GM21529 (cell line): ENCODE data around the gene MCTP1.
A peak's percentile ranks its signal among the peaks of the same experiment; 100 is the strongest.
"Not testable (repeated sequence)": the region's sequence is repeated elsewhere in the genome, so short reads cannot be mapped to it uniquely, and the experiment has no call there.

ENCODE experiments used
- ATAC-seq: cut with Tn5 transposase; IDR thresholded peaks from one replicate; pipeline ENCODE4 v1.9.1; 2021; ENCODE audit not compliant: unreplicated experiment

Gene MCTP1

DNA sequence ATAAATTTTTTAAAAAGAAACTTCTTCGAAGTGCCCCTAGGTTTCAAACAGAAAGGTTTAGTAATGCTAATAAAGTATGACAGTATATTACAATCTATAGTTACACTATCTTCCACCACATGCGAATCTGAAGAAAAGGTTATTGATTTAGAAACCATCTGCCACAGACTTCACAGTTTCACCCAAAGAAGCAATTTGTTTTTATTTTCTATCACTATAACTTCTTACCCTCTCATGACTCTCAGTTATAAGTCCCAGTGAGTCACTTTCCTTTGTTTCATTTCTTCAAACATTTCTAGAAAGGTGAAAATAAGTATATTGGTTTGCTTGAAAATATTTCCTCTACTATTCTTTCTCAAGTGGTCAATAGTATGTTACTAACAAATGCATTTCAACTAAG, 93.6 kb downstream of the MCTP1 start:
- ATAC-seq, result peak; percentile 92

GRCh38 chr5:95184924-95185323, 100.0 kb downstream of the MCTP1 start:
- no peak for ATAC-seq

DNA sequence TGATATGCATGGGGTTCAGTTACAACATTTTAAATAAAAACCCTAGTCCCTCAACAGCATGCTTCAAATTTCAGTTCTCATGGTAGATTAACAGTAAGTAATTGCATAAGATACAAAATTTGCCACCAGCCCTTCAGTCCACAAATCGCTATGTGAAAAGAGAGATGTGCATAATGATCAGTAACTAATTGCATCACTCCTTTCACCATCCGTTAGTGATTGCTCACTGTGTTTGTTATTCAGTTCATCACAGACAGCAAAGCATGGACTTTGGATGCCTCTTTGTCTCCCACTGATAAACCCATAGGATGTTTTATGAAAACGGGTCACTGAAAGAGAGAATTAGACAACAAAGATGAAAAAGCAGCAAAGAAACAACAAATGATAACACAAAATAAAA, 103.2 kb downstream of the MCTP1 start:
- no peak for ATAC-seq

DNA sequence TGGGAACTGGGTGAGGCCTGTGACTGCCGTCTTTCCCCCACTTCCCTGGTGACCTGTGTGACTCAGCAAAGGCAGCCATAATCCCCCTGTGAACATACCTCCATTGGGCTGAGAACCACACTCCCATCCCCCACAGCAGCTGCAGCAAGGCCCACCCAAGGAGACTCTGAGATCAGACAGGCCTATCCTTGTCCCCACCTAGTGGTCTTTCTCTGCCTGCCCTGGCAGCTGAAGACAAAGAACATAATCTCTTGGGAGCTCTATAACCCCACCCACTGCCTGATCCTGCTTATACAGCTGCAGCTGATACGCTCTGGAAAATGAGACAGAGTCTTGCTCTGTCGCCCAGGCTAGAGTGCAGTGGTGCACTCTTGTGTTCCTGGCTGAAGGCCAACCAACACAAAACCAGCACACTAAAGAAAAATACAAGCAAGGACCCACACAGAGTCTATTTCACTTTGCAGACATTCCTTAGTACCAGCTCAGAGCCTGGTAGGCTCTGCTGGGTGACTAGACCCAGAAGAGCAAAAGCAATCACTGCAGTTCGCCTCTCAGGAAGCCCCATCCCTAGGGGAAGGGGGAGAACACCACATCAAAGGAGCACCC, 106.7 kb downstream of the MCTP1 start:
- no peak for ATAC-seq

GRCh38 chr5:95177456-95177855, 107.4 kb downstream of the MCTP1 start:
- ATAC-seq, result no peak

GRCh38 chr5:95175106-95175505, 109.8 kb downstream of the MCTP1 start:
- ATAC-seq, result no peak

- no peak for ATAC-seq
Measured at GRCh38 chr5:95172659-95173058, 112.2 kb downstream of the MCTP1 start.

- no peak for ATAC-seq
Measured at GRCh38 chr5:95164861-95165260, 120.0 kb downstream of the MCTP1 start.

DNA sequence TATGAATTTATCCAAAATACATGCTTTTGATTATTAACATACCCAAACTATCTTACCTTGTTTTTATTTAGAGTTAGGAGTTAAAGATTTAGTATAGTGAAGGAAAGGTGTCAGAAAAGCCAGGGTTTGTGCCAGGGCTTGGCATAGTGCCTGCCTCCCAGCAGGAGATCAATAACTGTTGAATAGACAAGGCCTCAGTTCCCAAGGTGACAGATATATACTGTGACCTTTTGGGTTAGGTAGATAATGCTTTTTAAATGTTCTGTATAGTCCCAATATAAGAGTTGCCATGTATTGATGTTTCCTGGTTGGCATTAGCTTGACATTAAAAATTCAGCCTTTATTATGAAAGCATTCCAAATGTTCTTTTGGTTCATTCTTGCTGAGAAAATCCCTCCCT, 121.8 kb downstream of the MCTP1 start:
- ATAC-seq, result no peak

GRCh38 chr5:95162231-95162992, 122.5 kb downstream of the MCTP1 start:
- ATAC-seq, result no peak

DNA sequence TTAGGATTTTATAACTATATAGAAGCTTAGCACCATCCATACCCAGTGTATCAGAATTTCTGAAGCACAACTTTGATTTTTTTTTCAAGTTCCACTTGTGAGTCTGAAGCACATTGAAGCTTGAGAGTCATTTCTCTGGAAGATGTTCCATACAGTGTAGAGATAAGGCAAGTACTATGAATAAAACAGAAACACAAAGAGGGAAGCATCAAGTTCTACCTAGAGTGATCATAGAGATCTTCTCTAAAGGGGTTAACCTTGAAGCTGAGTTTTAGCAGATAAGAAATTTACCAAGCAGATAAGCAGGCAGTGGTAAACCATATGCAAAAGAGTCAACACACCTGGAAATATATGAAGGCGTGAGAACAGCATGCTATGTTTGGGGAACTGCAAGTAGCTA, 125.3 kb downstream of the MCTP1 start:
- no peak for ATAC-seq

GRCh38 chr5:95155888-95156287, 129.0 kb downstream of the MCTP1 start:
- no peak for ATAC-seq

DNA sequence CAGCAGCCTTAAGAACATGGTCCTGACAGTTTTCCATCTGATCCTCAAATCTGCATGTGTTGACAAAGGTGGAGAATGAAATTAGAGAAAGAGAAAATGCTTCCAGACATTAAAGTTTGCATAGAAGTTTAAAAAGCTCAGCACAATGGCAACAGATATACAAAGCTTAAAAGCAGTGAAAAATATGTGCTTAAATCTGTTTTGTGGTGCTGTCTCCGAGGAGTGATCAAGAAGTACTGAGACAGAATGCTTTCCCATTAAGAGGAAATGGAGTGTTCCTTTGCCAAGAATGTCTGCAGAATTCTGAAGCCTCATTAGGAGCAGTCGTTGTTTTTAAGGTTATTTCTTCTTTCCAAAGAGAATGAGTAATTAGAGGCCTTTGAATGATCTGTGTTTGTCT, 131.4 kb downstream of the MCTP1 start:
- ATAC-seq, result no peak

DNA sequence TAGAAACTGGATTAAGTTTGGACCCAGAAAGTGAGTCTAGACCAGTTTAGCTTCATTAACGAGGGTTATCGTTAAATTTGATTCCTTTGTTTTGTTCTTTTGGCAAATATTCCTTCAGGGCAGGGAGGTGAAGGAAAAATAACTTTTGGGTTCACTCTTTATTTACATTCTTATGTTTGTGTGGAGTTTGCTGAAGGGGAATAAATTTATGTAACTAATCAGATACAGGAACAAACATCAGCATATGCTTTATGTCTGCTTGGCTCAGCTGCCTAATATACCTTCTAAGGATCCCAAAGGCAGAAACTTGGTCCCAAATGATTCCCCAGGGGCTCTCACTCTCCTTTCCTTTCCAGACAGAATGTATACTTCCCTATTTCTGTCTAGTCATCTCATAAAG, 132.4 kb downstream of the MCTP1 start:
- ATAC-seq, result no peak

- ATAC-seq, result no peak
Measured at GRCh38 chr5:95152131-95152530, 132.8 kb downstream of the MCTP1 start.

- no peak for ATAC-seq
Measured at GRCh38 chr5:95151694-95152093, 133.2 kb downstream of the MCTP1 start.

DNA sequence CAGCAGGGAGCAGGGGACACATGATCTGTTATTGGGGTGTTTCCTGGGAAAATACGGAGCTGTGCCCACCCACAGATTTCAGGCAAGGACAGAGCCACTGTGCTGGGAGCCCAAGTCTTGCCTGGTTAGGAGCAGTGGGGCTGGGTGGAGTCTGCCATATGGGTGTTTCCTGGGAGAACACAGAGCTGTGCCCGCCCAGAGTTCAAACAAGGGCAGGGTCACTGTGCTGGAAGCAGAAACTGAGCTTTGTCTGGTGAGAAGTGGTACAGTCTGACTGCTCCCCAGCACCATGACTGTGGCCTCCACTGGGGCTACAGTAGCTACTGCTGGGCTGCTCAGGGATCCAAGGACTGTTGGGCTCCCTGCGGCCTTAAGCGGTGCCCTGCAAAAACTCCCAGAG, 135.5 kb downstream of the MCTP1 start:
- no peak for ATAC-seq

DNA sequence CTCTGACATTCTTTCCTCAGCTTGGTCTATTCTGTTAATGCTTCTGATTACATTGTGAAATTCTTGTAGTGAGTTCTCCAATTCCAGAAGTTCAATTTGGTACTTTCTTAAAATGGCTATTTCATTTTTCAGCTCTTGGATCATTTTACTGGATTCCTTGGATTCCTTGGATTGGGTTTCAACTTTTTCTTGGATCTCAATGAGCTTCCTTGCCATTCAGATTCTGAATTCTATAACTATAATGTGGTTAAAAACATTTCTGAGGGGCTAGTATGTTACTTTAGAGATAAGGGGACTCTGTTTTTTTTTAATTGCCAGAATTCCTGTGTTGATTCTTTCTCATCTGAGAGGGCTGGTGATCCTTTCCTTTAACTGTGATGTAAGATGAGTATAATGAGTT, 136.4 kb downstream of the MCTP1 start:
- ATAC-seq, result no peak

DNA sequence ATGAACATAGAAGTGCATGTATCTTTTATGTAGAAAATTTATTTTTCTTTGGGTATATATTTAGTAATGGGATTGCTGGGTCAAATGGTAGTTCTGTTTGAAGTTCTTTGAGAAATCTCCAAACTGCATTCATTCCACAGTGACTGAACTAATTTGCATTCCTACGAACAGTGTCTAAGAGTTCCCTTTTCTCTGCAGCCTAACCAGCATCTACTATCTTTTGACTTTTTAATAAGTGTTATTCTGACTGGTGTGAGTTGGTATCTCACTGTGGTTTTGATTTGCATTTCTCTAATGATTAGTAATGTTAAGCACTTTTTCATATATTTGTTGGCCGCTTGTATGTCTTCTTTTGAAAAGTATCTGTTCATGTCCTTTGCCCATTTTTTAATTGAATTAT, 141.0 kb downstream of the MCTP1 start:
- not testable (repeated sequence) for ATAC-seq

DNA sequence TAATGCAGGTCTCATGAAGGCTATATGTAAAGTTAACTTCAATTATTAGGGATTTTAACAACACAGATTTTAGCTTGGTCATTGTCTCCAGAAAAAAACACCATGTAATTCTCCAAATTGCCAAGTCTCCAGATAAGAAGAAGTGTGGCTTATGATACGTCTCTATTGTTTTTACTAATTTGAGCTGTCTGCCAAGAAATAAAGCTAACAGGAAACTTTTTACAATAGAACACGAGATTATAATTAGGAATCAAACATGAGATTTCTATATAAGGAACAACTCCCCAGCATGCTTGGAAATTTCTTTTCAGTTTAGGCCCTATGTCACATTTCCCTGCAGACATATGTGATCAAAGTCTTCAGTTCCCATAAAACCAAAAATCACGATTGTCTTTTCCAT, 142.7 kb downstream of the MCTP1 start:
- no peak for ATAC-seq

- ATAC-seq, result no peak
Measured at GRCh38 chr5:95141141-95141540, 143.8 kb downstream of the MCTP1 start.

DNA sequence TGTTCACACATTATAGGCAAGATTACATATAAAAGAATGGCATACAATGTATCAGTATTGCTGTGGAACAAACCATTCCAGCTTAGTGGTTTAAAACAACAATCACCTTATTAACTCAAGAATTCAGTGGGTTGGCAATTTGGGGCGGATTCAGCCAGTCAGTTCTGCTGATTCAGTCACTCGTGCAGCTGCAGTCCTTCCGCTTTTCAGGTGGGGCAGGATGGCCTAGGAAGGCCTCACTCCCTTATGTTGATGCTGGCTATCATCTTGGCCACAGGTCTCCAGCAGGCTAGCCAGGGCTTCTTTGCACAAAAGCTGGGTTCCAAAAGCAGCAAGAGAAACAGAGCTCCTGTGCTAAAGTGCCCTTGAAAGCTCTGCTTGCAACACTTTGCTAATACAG, 150.6 kb downstream of the MCTP1 start:
- ATAC-seq, result no peak

DNA sequence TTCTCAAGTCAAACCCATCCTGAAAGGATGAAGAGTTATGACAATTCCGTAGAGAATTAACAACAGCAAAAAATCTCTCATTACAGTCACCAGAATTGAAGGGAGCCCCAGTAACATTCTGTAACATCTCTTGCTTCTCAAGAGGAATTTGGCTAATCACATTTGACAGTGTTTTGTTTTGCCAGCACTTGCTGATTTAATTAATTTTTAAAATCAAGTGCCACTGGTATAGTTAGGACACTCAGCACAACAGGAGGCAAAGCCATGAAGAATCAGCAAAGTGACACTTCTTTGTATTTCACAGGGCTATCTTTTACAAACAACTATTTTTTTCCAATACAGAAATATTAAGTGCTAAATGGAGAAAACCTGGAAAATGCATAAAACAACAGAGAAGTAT, 152.8 kb downstream of the MCTP1 start:
- no peak for ATAC-seq
